ENCODE results near the gene ULBP1. TPM values are rescaled to one million over a fixed set of nuclear protein-coding genes. Genes with fewer than 3 reads are reported as not detected.
"Not testable (repeated sequence)": the region's sequence is repeated elsewhere in the genome, so short reads cannot be mapped to it uniquely, and the experiment has no call there.

The ULBP1 gene
- polyA plus RNA-seq, 1 donor (not counting 4 experiments of a cell fraction or from before 2014, with no cell fraction given), result 2.2 TPM

GRCh38 chr6:149969635-149970034, 5.9 kb downstream of the ULBP1 start:
- no peak overlapping the region for H3K9ac ChIP-seq (ENCODE audit: control insufficient read depth, extremely low read depth, insufficient read depth, low read length)
- H2AFZ ChIP-seq (ENCODE audit: control insufficient read depth, low read length), result no peak overlapping the region
- no peaks in the 10 kb centered on the region for H3K9me3 ChIP-seq (ENCODE audit: control insufficient read depth, low read depth, low read length)
- peaks cover 28% of the 10 kb centered on the region for H3K27me3 ChIP-seq (ENCODE audit: control insufficient read depth, extremely low read depth, insufficient read depth, low read length)
- FAIRE-seq, result no peak
- H3K4me3 ChIP-seq (ENCODE audit: control insufficient read depth in 2 of 3, extremely low read depth in 1 of 3, insufficient read depth in 2 of 3, low read depth in 1 of 3, low read length in 3 of 3), result no peak overlapping the region
- no peak overlapping the region for H3K4me2 ChIP-seq (ENCODE audit: control insufficient read depth, extremely low read depth, insufficient read depth, low read depth, low read length)
- no peak overlapping the region for H3K27ac ChIP-seq (ENCODE audit: control insufficient read depth, insufficient read depth, low read length)
- no peaks in the 10 kb centered on the region for H3K79me2 ChIP-seq (ENCODE audit: control insufficient read depth, insufficient read depth, low read length)
- dilution Hi-C loops (cut with MboI; ENCODE audit: extremely low pct_ligation_motif_present, low sequenced_read_pairs), result no loop called here
- no peak for TF ChIP-seq EZH2 (IDR thresholded peaks at IDR 0.05; ENCODE audit: low read length)
- TF ChIP-seq CTCF (optimal IDR thresholded peaks at IDR 0.05 in 1 of 3, IDR thresholded peaks at IDR 0.05 in 1 of 3, conservative IDR thresholded peaks at IDR 0.05 in 1 of 3; ENCODE audit: extremely low read depth in 1 of 3, insufficient read depth in 2 of 3, low read length in 3 of 3), result no peak
- H3K4me1 ChIP-seq (ENCODE audit: control insufficient read depth, extremely low read depth, insufficient read depth, low read length), result peaks cover 3% of the 10 kb centered on the region
- no peaks in the 10 kb centered on the region for H4K20me1 ChIP-seq (ENCODE audit: control insufficient read depth, extremely low read depth, insufficient read depth, low read length)
- DNase-seq (ENCODE audit: low read depth, low spot score), result no peak
- H3K36me3 ChIP-seq (ENCODE audit: control insufficient read depth in 2 of 2, extremely low read depth in 1 of 2, insufficient read depth in 2 of 2, low read length in 2 of 2), result no peaks in the 10 kb centered on the region
- no peaks in the 10 kb centered on the region for H3K9me1 ChIP-seq (ENCODE audit: control insufficient read depth, extremely low read depth, insufficient read depth, low read length)

GRCh38 chr6:149974394-149974793, 10.7 kb downstream of the ULBP1 start:
- H3K27ac ChIP-seq (ENCODE audit: control insufficient read depth, insufficient read depth, low read length); H3K4me2 ChIP-seq (ENCODE audit: control insufficient read depth, extremely low read depth, insufficient read depth, low read depth, low read length); dilution Hi-C loops (cut with MboI; ENCODE audit: extremely low pct_ligation_motif_present, low sequenced_read_pairs); H3K4me3 ChIP-seq (ENCODE audit: control insufficient read depth in 2 of 3, extremely low read depth in 1 of 3, insufficient read depth in 2 of 3, low read depth in 1 of 3, low read length in 3 of 3); FAIRE-seq; H3K79me2 ChIP-seq (ENCODE audit: control insufficient read depth, insufficient read depth, low read length); H3K9ac ChIP-seq (ENCODE audit: control insufficient read depth, extremely low read depth, insufficient read depth, low read length); H2AFZ ChIP-seq (ENCODE audit: control insufficient read depth, low read length); H3K9me1 ChIP-seq (ENCODE audit: control insufficient read depth, extremely low read depth, insufficient read depth, low read length); H3K4me1 ChIP-seq (ENCODE audit: control insufficient read depth, extremely low read depth, insufficient read depth, low read length); DNase-seq (ENCODE audit: low read depth, low spot score); H4K20me1 ChIP-seq (ENCODE audit: control insufficient read depth, extremely low read depth, insufficient read depth, low read length); H3K9me3 ChIP-seq (ENCODE audit: control insufficient read depth, low read depth, low read length); H3K36me3 ChIP-seq (ENCODE audit: control insufficient read depth in 2 of 2, extremely low read depth in 1 of 2, insufficient read depth in 2 of 2, low read length in 2 of 2): not testable (repeated sequence)
- peaks cover 35% of the 10 kb centered on the region for H3K27me3 ChIP-seq (ENCODE audit: control insufficient read depth, extremely low read depth, insufficient read depth, low read length)

- no peak overlapping the region for H3K27ac ChIP-seq (ENCODE audit: control insufficient read depth, insufficient read depth, low read length)
Observed at GRCh38 chr6:149974825-149975224, 11.1 kb downstream of the ULBP1 start.

More at GRCh38 chr6:149974825-149975224, 11.1 kb downstream of the ULBP1 start:
- FAIRE-seq (no peak), DNase-seq (ENCODE audit: low read depth, low spot score) (no peak)
- Histone ChIP-seq H3K9me1 (ENCODE audit: control insufficient read depth, extremely low read depth, insufficient read depth, low read length) (no peaks in the 10 kb centered on the region), H3K4me3 (ENCODE audit: control insufficient read depth in 2 of 3, extremely low read depth in 1 of 3, insufficient read depth in 2 of 3, low read depth in 1 of 3, low read length in 3 of 3) (no peak overlapping the region), H3K4me1 (ENCODE audit: control insufficient read depth, extremely low read depth, insufficient read depth, low read length) (no peaks in the 10 kb centered on the region), H3K79me2 (ENCODE audit: control insufficient read depth, insufficient read depth, low read length) (no peaks in the 10 kb centered on the region), H3K9ac (ENCODE audit: control insufficient read depth, extremely low read depth, insufficient read depth, low read length) (no peak overlapping the region), H2AFZ (ENCODE audit: control insufficient read depth, low read length) (no peak overlapping the region), H3K36me3 (ENCODE audit: control insufficient read depth in 2 of 2, extremely low read depth in 1 of 2, insufficient read depth in 2 of 2, low read length in 2 of 2) (no peaks in the 10 kb centered on the region), H3K9me3 (ENCODE audit: control insufficient read depth, low read depth, low read length) (no peaks in the 10 kb centered on the region), H4K20me1 (ENCODE audit: control insufficient read depth, extremely low read depth, insufficient read depth, low read length) (no peaks in the 10 kb centered on the region), H3K4me2 (ENCODE audit: control insufficient read depth, extremely low read depth, insufficient read depth, low read depth, low read length) (no peak overlapping the region), H3K27me3 (ENCODE audit: control insufficient read depth, extremely low read depth, insufficient read depth, low read length) (peaks cover 31% of the 10 kb centered on the region)
- TF ChIP-seq CTCF (optimal IDR thresholded peaks at IDR 0.05 in 1 of 3, IDR thresholded peaks at IDR 0.05 in 1 of 3, conservative IDR thresholded peaks at IDR 0.05 in 1 of 3; ENCODE audit: extremely low read depth in 1 of 3, insufficient read depth in 2 of 3, low read length in 3 of 3) (no peak), EZH2 (IDR thresholded peaks at IDR 0.05; ENCODE audit: low read length) (no peak)
- dilution Hi-C loops (cut with MboI; ENCODE audit: extremely low pct_ligation_motif_present, low sequenced_read_pairs), result no loop called here
